HEK293 (cell line): ENCODE data around the gene DMKN.

Experiments
- MYNN ChIP-seq: fragments of 450-650 bp; formaldehyde crosslinking; IDR thresholded peaks from 2 replicates; pipeline ENCODE4 v1.5.1; 2016; ENCODE audit warnings: missing biosample characterization, missing genetic modification characterization, borderline replicate concordance
- YY1 ChIP-seq: fragments of 450-650 bp; formaldehyde crosslinking; IDR thresholded peaks from 2 replicates; pipeline ENCODE4 v1.5.1; 2018; ENCODE audit warnings: missing biosample characterization, missing genetic modification characterization
- YY2 ChIP-seq: fragments of 450-650 bp; formaldehyde crosslinking; IDR thresholded peaks from 2 replicates; pipeline ENCODE4 v1.5.1; 2016; ENCODE audit warnings: missing biosample characterization, missing genetic modification characterization
- ZNF121 ChIP-seq: fragments of 450-650 bp; formaldehyde crosslinking; IDR thresholded peaks from 2 replicates; pipeline ENCODE4 v1.5.1; 2016; ENCODE audit warnings: missing biosample characterization, missing genetic modification characterization
- ZNF311 ChIP-seq: fragments of 450-650 bp; formaldehyde crosslinking; IDR thresholded peaks from 2 replicates; pipeline ENCODE4 v1.5.1; 2017; ENCODE audit warnings: missing biosample characterization, missing genetic modification characterization, borderline replicate concordance
- ZNF354C ChIP-seq: fragments of 450-650 bp; formaldehyde crosslinking; IDR thresholded peaks from 2 replicates; pipeline ENCODE4 v1.5.1; 2016; ENCODE audit warnings: missing biosample characterization, missing genetic modification characterization, low read depth, borderline replicate concordance
- ZNF501 ChIP-seq: fragments of 450-650 bp; formaldehyde crosslinking; IDR thresholded peaks from 2 replicates; pipeline ENCODE4 v1.5.1; 2016; ENCODE audit warnings: missing biosample characterization, missing genetic modification characterization
- ZNF571 ChIP-seq: fragments of 450-650 bp; formaldehyde crosslinking; IDR thresholded peaks from 2 replicates; pipeline ENCODE4 v1.5.0; 2017; ENCODE audit warnings: missing biosample characterization, missing genetic modification characterization
- TF ChIP-seq, protein P1 (sequence below): fragments of 450-650 bp; formaldehyde crosslinking; IDR thresholded peaks from 2 replicates; pipeline ENCODE4 v1.5.1; 2016; ENCODE audit warnings: missing biosample characterization, missing genetic modification characterization
- TF ChIP-seq, protein P2 (sequence below): sonication (generic); formaldehyde crosslinking; IDR thresholded peaks from 2 replicates; pipeline ENCODE4 v1.8.1; 2022; ENCODE audit warnings: mild to moderate bottlenecking, moderate library complexity, missing genetic modification reagents
- TF ChIP-seq, protein P3 (sequence below): fragments of 450-650 bp; formaldehyde crosslinking; IDR thresholded peaks from 2 replicates; pipeline ENCODE4 v1.5.1; 2016; ENCODE audit warnings: missing biosample characterization, missing genetic modification characterization

DNA sequence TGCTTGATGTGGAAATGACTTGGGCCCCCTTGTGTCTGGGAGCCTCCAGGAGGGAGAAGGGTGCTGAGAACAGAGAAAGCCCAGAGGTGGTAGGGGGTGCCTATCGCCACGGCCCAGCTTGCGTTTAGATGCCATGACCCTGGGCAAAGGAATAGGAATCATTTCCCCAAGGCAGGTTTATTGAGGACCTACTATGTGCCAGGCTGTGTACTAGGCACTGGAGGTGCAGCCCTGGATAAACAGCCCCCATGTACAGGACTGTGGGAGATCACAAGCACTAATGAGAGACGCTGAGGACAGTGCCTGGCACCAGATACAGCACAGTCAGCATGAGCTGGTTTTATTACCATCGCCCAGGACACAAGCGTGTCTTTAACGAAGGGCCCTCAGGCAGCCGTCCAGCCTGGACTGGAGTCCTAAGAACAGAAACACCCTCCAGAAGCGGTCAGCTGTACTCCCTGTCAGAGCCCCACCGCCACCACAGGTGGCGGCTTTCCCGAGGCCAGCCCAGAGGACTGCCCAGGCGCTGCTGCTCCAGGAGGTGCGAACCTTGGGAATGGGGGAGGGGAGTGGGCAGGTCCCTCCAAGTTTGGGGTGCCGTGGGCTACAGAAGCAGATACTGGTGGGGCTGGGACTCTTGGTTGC is 36.6 kb upstream of the DMKN start:
- TF ChIP-seq ZNF571 (tag by site-specific recombination), result no peak
- TF ChIP-seq, protein P1, sequence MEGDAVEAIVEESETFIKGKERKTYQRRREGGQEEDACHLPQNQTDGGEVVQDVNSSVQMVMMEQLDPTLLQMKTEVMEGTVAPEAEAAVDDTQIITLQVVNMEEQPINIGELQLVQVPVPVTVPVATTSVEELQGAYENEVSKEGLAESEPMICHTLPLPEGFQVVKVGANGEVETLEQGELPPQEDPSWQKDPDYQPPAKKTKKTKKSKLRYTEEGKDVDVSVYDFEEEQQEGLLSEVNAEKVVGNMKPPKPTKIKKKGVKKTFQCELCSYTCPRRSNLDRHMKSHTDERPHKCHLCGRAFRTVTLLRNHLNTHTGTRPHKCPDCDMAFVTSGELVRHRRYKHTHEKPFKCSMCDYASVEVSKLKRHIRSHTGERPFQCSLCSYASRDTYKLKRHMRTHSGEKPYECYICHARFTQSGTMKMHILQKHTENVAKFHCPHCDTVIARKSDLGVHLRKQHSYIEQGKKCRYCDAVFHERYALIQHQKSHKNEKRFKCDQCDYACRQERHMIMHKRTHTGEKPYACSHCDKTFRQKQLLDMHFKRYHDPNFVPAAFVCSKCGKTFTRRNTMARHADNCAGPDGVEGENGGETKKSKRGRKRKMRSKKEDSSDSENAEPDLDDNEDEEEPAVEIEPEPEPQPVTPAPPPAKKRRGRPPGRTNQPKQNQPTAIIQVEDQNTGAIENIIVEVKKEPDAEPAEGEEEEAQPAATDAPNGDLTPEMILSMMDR (tag by site-specific recombination), result no peak
- TF ChIP-seq ZNF121, result no peak
- TF ChIP-seq ZNF501 (tag by site-specific recombination), result no peak
- TF ChIP-seq MYNN (tag by site-specific recombination), result no peak
- TF ChIP-seq, protein P2, sequence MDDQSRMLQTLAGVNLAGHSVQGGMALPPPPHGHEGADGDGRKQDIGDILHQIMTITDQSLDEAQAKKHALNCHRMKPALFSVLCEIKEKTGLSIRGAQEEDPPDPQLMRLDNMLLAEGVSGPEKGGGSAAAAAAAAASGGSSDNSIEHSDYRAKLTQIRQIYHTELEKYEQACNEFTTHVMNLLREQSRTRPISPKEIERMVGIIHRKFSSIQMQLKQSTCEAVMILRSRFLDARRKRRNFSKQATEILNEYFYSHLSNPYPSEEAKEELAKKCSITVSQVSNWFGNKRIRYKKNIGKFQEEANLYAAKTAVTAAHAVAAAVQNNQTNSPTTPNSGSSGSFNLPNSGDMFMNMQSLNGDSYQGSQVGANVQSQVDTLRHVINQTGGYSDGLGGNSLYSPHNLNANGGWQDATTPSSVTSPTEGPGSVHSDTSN, result no peak
- TF ChIP-seq YY2 (tag by site-specific recombination), result no peak
- no peak for TF ChIP-seq ZNF311 (tag by site-specific recombination)
- no peak for TF ChIP-seq YY1 (tag by site-specific recombination)
- TF ChIP-seq, protein P3, sequence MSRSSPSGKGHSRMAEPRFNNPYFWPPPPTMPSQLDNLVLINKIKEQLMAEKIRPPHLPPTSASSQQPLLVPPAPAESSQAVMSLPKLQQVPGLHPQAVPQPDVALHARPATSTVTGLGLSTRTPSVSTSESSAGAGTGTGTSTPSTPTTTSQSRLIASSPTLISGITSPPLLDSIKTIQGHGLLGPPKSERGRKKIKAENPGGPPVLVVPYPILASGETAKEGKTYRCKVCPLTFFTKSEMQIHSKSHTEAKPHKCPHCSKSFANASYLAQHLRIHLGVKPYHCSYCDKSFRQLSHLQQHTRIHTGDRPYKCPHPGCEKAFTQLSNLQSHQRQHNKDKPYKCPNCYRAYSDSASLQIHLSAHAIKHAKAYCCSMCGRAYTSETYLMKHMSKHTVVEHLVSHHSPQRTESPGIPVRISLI (tag by site-specific recombination), result no peak
- TF ChIP-seq ZNF354C (tag by site-specific recombination), result no peak
